GM21717 (cell line): ENCODE measurements around the gene STK38L.

ENCODE experiments used
- ATAC-seq: cut with Tn5 transposase; IDR thresholded peaks from one replicate; pipeline ENCODE4 v1.9.1; 2021; ENCODE audit warnings: mild to moderate bottlenecking, moderate library complexity; ENCODE audit not compliant: unreplicated experiment

Gene STK38L

GRCh38 chr12:27274706-27275105 is 30.6 kb downstream of the STK38L start:
- ATAC-seq: no peak

GRCh38 chr12:27276275-27276674 is 32.2 kb downstream of the STK38L start:
- no peak for ATAC-seq

DNA sequence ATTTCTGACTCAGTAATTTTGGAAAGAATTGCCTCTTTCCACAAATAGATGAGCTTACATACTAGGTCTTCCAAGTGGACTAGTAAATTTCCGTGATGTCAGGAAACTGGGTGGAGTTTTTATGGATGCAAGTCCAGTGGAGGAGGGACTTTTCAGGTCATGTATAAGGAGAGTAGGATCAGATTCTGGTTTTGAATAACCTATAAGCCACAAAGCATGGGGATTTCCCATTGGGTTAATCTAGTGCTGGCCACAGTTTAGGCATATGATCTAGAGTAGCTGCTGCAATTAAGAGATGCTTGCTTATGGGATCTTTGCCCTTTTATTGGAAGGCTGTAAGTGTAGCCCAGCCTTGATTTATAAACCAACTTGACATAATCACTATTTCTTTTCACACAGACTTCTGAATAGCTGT is 33.8 kb downstream of the STK38L start:
- peak; percentile 73 for ATAC-seq

GRCh38 chr12:27279826-27280225 is 35.7 kb downstream of the STK38L start:
- no peak for ATAC-seq

DNA sequence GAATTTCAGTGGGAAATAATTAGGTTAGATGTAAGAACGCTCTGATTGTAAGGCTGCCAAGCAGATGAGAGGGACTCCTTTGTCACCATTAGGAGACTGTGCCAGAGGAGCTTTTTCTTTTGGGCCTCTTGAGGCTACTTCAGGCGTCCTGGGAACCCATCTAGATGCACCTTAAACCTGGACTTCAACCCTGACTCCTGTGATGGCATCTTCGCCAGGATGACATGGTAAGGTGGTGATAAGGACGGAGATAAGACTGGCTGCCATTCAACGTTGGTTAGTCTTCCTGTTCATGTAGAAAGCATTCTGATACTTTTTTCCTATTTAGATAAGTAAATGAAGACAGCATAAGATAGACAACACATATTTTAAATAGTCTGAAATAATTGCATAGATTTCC is 36.3 kb downstream of the STK38L start:
- ATAC-seq: no peak

GRCh38 chr12:27282754-27283153 is 38.7 kb downstream of the STK38L start:
- ATAC-seq: no peak

- ATAC-seq: no peak
Measured at GRCh38 chr12:27284021-27284420, 39.9 kb downstream of the STK38L start.

DNA sequence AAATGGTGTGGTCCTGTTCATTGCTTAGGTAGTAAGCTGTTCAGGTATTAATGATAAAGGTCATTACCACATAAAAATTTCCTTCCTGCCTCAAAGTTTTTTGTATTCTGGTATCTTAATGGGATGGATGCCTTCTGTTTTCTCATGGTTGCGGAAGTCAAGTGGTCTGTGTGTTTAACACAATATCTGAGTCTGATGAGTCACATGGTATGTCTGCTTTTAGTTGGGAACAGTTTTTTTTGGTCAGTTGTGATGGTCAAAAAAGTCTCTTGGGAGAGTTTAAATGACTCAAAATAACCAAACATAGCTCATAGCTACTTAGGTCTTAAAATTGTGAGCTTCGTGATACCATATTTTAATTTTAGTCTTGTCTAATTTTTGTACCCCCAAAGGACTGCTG is 40.7 kb downstream of the STK38L start:
- no peak for ATAC-seq

DNA sequence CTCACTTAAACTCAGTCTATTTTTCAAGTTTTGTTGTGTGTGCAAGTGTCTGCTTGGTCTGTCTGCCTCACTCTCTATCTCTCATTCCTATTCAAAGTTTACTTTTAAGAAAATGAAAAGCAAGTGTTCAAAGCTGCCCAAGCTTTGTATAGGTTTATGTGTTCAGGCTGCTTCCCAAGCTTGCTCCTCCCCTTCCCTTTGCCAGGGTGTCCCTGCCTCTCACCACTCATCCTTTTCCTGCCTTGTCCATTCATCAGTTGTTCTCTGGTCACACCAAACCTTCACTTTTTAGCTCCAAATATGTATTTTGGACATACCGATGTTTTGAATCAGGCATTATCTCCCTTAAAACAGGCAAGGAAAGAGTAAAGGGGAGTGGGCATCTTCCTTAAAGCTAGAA is 41.3 kb downstream of the STK38L start:
- ATAC-seq: no peak

DNA sequence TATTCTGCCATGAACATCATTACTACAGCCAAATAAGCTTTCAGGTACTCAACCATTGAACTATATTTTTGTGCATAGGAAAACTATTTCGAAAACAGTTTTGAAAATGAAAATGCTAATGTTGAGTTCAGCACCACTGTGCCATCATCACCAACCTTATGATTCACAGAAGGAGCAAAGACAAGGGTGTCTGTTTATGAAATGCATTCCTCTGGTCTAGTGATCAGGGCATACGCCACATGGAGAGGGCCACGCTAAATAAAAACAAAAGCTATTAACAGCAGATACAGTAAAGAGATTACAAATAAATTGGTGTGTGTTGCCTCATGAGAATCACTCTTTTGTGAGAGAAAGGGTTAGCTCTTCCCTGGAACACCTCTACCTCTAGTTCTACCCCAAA is 45.3 kb downstream of the STK38L start:
- ATAC-seq: no peak

DNA sequence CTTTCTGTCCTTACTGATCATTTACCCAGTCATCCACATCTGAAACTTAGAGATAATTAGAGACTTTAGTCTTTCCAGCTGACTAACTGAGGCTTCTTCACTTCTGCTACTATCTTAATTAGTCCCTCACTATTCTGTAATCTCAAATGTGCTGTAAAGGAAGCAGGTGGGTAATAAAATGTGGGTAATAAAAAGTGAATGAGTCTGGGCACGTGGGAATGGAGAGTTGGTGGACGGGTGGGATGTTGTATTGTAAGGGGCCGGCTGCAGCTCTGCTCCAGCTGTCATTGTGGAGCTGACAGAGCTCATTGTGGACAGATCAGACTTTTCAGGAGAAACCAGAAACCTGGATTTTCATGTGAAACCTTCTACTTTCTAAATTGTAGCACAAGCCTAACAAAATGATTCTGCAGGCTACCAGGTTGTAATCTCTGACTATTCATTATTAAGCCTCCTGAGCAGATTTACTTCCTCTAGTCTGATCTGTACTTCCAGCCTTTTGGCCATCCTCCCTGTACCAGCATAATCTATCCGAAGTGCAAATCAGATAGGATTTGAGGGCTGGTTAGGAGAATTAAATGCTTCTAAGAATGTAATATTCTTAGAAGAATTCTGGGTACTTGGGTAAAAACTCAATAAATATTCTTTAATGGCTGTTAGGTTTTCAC is 46.5 kb downstream of the STK38L start:
- no peak for ATAC-seq

- no peak for ATAC-seq
Measured at GRCh38 chr12:27291862-27292261, 47.8 kb downstream of the STK38L start.

DNA sequence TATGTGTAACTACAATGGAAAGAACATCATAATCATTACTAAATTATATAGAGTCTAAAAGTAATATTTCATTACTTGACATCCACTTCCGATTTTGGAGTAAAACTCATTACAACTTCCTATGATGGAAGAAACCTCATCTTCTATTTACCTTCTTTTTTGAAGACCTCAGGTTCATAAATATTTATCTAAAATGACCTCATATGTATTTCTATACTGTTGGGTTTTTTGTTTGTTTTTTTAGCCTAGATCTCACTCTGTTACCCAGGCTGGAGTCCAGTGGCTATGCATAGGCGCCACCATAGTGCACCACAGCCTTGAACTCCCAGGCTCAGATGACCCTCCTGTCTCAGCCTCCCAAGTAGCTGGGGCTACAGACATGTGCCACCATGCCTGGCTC is 48.6 kb downstream of the STK38L start:
- ATAC-seq: no peak

- ATAC-seq: no peak
Measured at GRCh38 chr12:27293463-27293862, 49.4 kb downstream of the STK38L start.

- no peak for ATAC-seq
Measured at GRCh38 chr12:27296674-27297073, 52.6 kb downstream of the STK38L start.

- ATAC-seq: no peak
Measured at GRCh38 chr12:27297566-27297965, 53.5 kb downstream of the STK38L start.

DNA sequence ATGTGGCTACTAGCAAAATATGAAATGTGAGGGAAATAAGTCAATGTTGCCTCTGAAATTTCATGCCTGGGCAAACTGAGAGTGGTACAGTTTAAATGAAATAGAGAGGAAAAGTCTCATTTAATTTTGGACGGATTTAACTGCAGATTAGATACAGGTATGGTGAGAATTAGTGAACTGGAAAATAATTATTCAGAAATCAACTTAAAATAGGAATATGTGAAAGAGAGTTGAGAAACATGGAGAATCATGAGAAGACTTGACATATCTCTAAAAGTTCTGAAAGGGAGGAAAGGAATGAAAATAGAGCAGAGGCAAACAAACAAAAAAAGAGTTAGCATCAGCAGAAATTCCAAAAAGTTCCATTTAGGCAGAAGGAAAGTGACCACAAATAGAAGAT is 55.0 kb downstream of the STK38L start:
- no peak for ATAC-seq

- ATAC-seq: no peak
Measured at GRCh38 chr12:27300226-27300625, 56.1 kb downstream of the STK38L start.

- no peak for ATAC-seq
Measured at GRCh38 chr12:27303139-27304111, 59.3 kb downstream of the STK38L start.

DNA sequence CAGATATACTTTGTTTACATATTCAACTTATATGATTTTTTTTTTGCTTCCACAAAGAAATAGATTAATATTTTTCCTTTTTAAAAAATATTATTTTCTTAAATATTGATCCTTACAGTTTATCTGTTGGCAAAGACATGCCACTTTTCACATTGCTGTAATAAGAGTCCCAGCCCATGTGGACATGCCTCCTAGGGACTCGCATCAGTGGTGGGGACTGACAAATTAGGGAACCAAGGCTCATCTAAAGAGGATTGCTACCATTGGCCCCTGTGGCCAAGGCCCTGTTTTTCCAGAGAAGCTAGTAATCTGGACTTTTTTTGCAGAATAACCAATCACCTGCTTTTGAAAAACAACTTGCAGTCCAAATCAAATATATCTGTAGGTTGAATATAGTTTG is 60.8 kb downstream of the STK38L start:
- ATAC-seq: no peak

DNA sequence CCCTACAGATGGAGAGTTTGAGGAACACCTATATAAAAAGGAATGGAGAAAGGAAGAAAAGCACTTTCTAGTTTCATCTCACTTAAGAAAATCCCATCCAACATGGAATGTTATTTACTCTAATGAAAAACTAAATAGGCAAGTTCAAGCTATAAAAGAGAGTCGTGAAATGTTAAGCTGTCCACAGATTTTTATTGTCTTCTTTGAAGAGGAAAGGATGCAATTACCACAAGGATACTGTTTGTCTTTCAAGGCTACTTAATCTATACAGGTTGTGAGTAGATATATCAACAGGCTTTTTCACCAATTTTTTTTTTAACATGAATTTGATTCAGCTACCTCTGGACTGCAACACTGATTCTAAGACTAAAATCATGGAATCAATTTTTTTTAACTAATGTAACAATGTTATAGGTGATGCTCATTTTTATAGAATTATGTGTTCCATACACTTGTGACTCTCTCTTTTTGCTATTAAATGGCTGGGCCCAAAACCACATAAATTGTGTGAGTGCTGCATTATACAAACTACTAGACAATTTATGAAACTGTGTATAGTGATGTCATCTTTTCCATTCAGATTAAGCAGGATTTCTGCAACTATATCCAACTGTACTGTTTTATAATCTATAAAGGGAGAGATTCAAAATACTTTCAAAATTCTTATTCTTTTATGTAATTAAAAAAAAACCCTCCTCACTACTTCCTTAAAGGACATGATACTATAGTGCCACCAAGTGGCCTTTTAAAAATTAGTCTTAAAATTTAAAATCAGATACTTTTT is 61.8 kb downstream of the STK38L start:
- no peak for ATAC-seq
